GM21381 (cell line): ENCODE measurements around the gene IGF2BP2.
"Not testable (repeated sequence)": the region's sequence is repeated elsewhere in the genome, so short reads cannot be mapped to it uniquely, and the experiment has no call there.

Source experiments
- ATAC-seq: cut with Tn5 transposase; IDR thresholded peaks from one replicate; pipeline ENCODE4 v1.9.1; 2021; ENCODE audit warnings: mild to moderate bottlenecking, moderate library complexity; ENCODE audit not compliant: unreplicated experiment

The IGF2BP2 gene

GRCh38 chr3:185825006-185825638 lies at the start of gene IGF2BP2:
Gene IGF2BP2, minus strand, starts transcription at chr3:185825042. Its CDS starts 82 bp downstream, at chr3:185824960.
- peak; percentile 64 for ATAC-seq

- ATAC-seq: no peak
Measured at GRCh38 chr3:185874119-185874518, 49.3 kb upstream of the IGF2BP2 start.

DNA sequence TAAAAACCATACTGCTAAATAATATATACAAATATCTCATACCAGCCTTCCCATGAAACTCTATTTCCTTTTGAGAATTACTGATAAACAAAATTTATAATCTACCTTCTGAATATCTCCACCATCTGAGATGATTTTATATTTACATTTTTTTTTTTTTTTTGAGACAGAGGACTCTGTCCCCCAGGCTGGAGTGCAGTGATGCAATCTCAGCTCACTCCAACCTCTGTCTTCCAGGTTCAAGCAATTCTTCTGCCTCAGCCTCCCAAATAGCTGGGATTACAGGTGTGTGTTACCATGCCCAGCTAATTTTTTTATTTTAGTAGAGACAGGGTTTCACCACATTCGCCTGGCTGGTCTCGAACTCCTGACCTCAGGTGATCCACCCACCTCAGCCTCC lies 42.8 kb upstream of the IGF2BP2 start:
- no peak for ATAC-seq

GRCh38 chr3:185866995-185867394 lies 42.2 kb upstream of the IGF2BP2 start:
- ATAC-seq: no peak

GRCh38 chr3:185866555-185866954 lies 41.7 kb upstream of the IGF2BP2 start:
- no peak for ATAC-seq

- ATAC-seq: no peak
Measured at GRCh38 chr3:185865247-185865646, 40.4 kb upstream of the IGF2BP2 start.

- no peak for ATAC-seq
Measured at GRCh38 chr3:185864767-185865166, 39.9 kb upstream of the IGF2BP2 start.

- ATAC-seq: no peak
Measured at GRCh38 chr3:185862920-185863319, 38.1 kb upstream of the IGF2BP2 start.

DNA sequence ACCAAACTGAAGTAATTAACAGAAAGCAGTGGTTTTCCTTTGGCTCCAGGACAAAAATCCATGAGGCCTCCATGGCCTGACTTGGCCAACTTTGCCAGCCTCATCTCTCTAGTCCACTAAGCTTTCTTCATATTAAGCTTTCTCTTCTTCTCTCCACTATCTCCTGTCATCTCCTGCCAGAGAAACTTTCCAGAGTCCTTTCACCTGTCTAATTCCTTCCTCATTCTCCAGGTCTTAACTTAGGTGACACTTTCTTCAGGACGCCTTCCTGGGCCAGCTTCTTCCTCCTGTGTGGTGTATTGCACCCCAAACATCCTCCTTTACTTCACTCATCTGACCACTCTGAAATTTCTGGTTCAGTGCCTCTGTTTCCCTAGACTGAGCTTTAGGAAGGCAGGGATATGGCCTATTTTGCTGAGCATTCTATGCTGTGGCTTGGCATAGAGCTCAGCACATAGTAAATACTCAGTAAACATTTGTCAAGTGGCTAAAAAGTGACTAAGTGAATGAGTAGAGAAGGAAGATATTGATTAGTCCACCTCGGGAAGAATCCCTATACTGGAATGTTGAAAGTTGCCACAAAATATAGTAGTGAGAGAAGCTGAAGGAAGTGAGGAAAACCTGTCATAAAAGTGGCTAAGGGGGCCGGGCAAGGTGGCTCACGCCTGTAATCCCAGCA lies 34.6 kb upstream of the IGF2BP2 start:
- no peak for ATAC-seq

DNA sequence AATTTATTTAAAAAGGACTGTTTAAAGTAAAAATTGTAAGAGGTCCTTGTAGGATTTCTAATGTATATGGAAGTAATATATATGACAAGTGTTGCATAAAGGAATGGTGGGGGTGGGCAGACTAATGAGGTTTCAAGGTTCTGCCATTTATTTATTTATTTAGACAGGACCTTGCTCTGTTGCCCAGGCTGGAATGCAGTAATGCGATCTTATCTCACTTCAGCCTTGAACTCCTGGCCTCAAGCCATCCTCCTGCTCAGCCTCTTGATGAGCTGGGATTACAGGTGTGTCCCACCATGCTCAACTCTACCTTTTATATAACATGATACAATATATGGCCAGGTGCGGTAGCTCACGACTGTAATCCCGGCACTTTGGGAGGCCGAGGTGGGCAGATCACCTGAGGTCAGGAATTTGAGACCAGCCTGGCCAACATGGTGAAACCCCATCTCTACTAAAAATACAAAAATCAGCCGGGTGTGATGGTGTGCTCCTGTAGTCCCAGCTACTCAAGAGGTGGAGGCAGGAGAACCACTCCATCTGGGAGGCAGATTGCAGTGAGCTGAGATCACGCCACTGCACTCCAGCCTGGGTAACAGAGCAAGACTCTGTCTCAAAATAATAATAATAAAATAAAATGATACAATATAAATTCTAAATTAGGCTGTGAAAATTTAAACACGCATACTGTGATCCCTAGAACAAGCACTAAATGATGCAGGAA lies 33.8 kb upstream of the IGF2BP2 start:
- ATAC-seq: no peak

DNA sequence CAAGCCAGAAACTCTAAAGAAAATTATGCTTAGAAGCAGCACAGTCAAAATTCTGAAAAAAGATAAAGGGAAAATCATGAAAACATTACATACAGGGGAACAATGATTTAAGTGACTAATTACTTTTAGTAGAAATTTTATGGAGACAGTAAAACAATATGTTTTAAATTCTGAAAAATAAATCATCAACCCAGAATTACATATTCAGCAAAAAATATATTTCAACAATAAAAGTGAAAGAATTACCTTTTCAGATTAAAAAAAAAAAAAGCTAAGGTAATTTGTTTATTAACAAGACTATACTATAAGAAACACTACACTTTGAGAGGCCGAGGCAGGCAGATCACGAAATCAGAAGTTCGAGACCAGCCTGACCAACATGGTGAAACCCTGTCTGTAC lies 32.4 kb upstream of the IGF2BP2 start:
- no peak for ATAC-seq

- no peak for ATAC-seq
Measured at GRCh38 chr3:185856652-185857051, 31.8 kb upstream of the IGF2BP2 start.

DNA sequence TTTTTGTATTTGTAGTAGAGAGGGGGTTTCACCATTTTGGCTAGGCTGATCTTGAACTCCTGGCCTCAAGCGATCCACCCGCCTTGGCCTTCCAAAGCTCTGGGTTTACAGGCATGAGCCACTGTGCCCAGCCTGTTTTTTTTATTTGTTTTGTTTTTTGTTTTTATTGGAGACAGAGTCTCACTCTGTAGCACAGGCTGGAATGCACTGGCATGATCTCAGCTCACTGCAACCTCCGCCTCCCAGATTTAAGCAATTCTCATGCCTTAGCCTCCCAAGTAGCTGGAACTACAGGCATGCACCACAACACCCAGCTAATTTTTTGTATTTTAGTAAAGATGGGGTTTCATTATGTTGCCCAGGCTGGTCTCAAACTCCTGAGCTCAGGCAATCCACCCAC lies 28.9 kb upstream of the IGF2BP2 start:
- not testable (repeated sequence) for ATAC-seq

DNA sequence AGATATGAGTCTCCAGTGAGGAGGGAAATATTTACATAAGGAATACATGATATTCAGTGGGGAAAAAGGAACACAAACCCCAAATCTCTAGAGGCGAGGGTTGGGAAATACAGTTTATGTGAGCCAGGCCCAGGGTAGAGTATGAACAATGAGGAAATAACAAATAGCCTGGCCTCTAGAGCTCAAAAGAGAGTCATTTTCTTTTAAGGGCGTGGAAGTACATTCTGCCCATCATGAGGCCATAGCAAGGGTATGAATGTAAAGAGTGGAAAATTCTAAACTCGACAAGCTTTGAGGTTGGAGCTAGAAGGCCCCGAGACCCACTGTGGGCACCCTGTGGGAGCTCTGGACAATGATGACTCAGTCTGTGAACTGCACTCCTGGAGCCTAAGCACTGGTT lies 27.8 kb upstream of the IGF2BP2 start:
- ATAC-seq: no peak

GRCh38 chr3:185851959-185852358 lies 27.1 kb upstream of the IGF2BP2 start:
- ATAC-seq: no peak

DNA sequence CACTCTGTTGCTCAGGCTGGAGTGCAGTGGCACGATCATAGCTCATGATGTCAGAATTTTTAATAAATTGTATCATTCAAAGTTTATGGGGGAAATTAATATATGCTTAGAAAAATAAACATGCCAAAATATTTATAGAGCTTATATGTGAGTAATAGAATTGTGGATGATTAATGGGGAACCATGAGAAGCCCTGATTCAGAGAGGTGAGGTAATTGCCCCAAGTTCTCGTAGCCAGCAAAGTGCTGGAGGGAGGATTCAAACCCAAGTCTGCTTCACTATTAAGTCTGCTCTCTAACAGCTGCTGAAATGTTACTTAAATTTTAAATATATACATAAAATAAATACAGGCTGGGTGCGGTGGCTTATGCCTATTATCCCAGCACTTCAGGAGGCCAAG lies 26.2 kb upstream of the IGF2BP2 start:
- no peak for ATAC-seq

- no peak for ATAC-seq
Measured at GRCh38 chr3:185847506-185847905, 22.7 kb upstream of the IGF2BP2 start.

GRCh38 chr3:185846037-185846436 lies 21.2 kb upstream of the IGF2BP2 start:
- ATAC-seq: no peak

DNA sequence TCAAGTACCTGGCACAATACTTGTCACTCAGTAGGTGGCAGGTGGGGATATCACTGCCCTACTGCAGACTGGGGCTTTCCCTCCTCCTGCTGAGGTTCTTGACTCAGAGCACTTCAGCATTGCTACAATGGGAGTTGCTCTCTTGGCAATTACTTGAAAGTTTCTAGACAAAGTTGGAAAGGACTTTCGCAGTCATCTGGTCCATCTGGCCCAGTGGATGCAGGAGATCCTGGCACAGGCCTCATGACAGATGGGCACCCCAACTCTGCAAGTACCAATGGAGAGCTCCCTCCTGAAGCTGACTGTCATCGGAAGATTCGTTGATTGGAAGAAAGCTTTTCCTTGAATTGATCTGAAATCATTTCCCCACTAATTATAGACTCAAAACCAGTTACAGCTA lies 19.2 kb upstream of the IGF2BP2 start:
- ATAC-seq: no peak

- no peak for ATAC-seq
Measured at GRCh38 chr3:185843635-185844034, 18.8 kb upstream of the IGF2BP2 start.

- ATAC-seq: no peak
Measured at GRCh38 chr3:185843126-185843525, 18.3 kb upstream of the IGF2BP2 start.

GRCh38 chr3:185842241-185842640 lies 17.4 kb upstream of the IGF2BP2 start:
- ATAC-seq: no peak
